HG02840 (cell line): Measurements from ENCODE around the gene LMX1B.
"Not testable (repeated sequence)": the region's sequence is repeated elsewhere in the genome, so short reads cannot be mapped to it uniquely, and the experiment has no call there.

ENCODE experiments used
- ATAC-seq: cut with Tn5 transposase; IDR thresholded peaks from one replicate; pipeline ENCODE4 v1.9.1; 2021; ENCODE audit warnings: mild to moderate bottlenecking, moderate library complexity, moderate number of reproducible peaks; ENCODE audit not compliant: unreplicated experiment, low FRiP score

LMX1B gene

GRCh38 chr9:126613651-126614050 lies at the start of gene LMX1B:
TSS of gene LMX1B (plus strand) at chr9:126613928. CDS start at chr9:126614450, 522 bp downstream.
- no peak for ATAC-seq

GRCh38 chr9:126564128-126564527 lies 49.6 kb upstream of the LMX1B start:
- ATAC-seq: no peak

GRCh38 chr9:126564716-126565115 lies 49.0 kb upstream of the LMX1B start:
- ATAC-seq: no peak

GRCh38 chr9:126565336-126566128 lies 48.2 kb upstream of the LMX1B start:
- ATAC-seq: no peak

- no peak for ATAC-seq
These were observed 44.7 kb upstream of the LMX1B start for GRCh38 chr9:126569036-126569435.

GRCh38 chr9:126578029-126578428 lies 35.7 kb upstream of the LMX1B start:
- no peak for ATAC-seq

GRCh38 chr9:126580319-126580718 lies 33.4 kb upstream of the LMX1B start:
- ATAC-seq: not testable (repeated sequence)

GRCh38 chr9:126581893-126582292 lies 31.8 kb upstream of the LMX1B start:
- ATAC-seq: no peak

- no peak for ATAC-seq
These were observed 31.3 kb upstream of the LMX1B start for GRCh38 chr9:126582427-126582826.

- no peak for ATAC-seq
These were observed 30.5 kb upstream of the LMX1B start for GRCh38 chr9:126583144-126583760.

- ATAC-seq: no peak
These were observed 29.1 kb upstream of the LMX1B start for GRCh38 chr9:126584611-126585010.

- no peak for ATAC-seq
These were observed 27.5 kb upstream of the LMX1B start for GRCh38 chr9:126586236-126586635.

GRCh38 chr9:126587187-126588185 lies 26.2 kb upstream of the LMX1B start:
- no peak for ATAC-seq

- ATAC-seq: no peak
These were observed 25.1 kb upstream of the LMX1B start for GRCh38 chr9:126588491-126589168.

- ATAC-seq: no peak
These were observed 24.4 kb upstream of the LMX1B start for GRCh38 chr9:126589349-126589748.

- no peak for ATAC-seq
These were observed 22.6 kb upstream of the LMX1B start for GRCh38 chr9:126591083-126591482.

GRCh38 chr9:126591922-126592321 lies 21.8 kb upstream of the LMX1B start:
- ATAC-seq: no peak

GRCh38 chr9:126592461-126592860 lies 21.3 kb upstream of the LMX1B start:
- no peak for ATAC-seq

GRCh38 chr9:126595982-126596381 lies 17.7 kb upstream of the LMX1B start:
- no peak for ATAC-seq

GRCh38 chr9:126599047-126599650 lies 14.6 kb upstream of the LMX1B start:
- ATAC-seq: no peak
